Common myeloid progenitor, CD34-positive (primary cell): Measurements from ENCODE around the gene PPP1R17.

Source experiments
- CTCF ChIA-PET: fragments of 350-600 bp; sonication (Branson Sonifier 250); formaldehyde crosslinking; loops from one replicate; lab custom pipeline; 2021; ENCODE audit warnings: antibody characterized with exemption; lab: Charles Lee
- POLR2A ChIA-PET: fragments of 350-600 bp; sonication (Branson Sonifier 250); formaldehyde crosslinking; loops from one replicate; lab custom pipeline; 2021; ENCODE audit warnings: antibody characterized with exemption; lab: Charles Lee
- DNase-seq, 3 donors: peaks; one replicate each; pipeline versions ENCODE4 v3.0.0 to v3.0.0-alpha.2; 2013
- H3K27ac ChIP-seq, 2 experiments: 1 replicate in 1 of 2; 2 replicates in 1 of 2; pipeline ENCODE4 v1.7.0; 2013; ENCODE audit warnings: inconsistent platforms in 2 of 2, low read length in 2 of 2, mild to moderate bottlenecking in 2 of 2, low read depth in 1 of 2, moderate library complexity in 1 of 2; ENCODE audit not compliant: severe bottlenecking in 2 of 2, insufficient read depth in 1 of 2, poor library complexity in 1 of 2
- H3K27me3 ChIP-seq, 5 experiments: replicated peaks in 2 of 5; 1 replicate in 3 of 5; 2 replicates in 2 of 5; pipeline versions ENCODE4 v1.6.1 to v1.7.0; 2013; ENCODE audit warnings: low read length in 4 of 5, mild to moderate bottlenecking in 2 of 5, moderate library complexity in 2 of 5, inconsistent platforms in 1 of 5; ENCODE audit not compliant: insufficient read depth in 5 of 5, control insufficient read depth in 4 of 5
- H3K36me3 ChIP-seq, 4 experiments: 1 replicate in 2 of 4; 2 replicates in 2 of 4; pipeline versions ENCODE4 v1.6.1 to v1.7.0; 2013; ENCODE audit warnings: low read length in 3 of 4, control low read depth in 1 of 4, mild to moderate bottlenecking in 1 of 4; ENCODE audit not compliant: control insufficient read depth in 4 of 4, insufficient read depth in 4 of 4
- H3K4me1 ChIP-seq, 4 experiments: 1 replicate in 3 of 4; 2 replicates in 1 of 4; pipeline versions ENCODE4 v1.6.1 to v1.7.1; 2013; ENCODE audit warnings: low read length in 3 of 4, mild to moderate bottlenecking in 3 of 4, control low read depth in 1 of 4, inconsistent platforms in 1 of 4, moderate library complexity in 1 of 4; ENCODE audit not compliant: control insufficient read depth in 4 of 4, insufficient read depth in 4 of 4; ENCODE audit errors: control extremely low read depth in 1 of 4
- H3K4me3 ChIP-seq, 7 experiments: 1 replicate in 4 of 7; 2 replicates in 3 of 7; pipeline versions ENCODE4 v1.5.1 to v1.7.0; 2013; ENCODE audit warnings: mild to moderate bottlenecking in 7 of 7, low read length in 6 of 7, moderate library complexity in 6 of 7, inconsistent platforms in 2 of 7, low read depth in 2 of 7, control low read depth in 1 of 7; ENCODE audit not compliant: insufficient read depth in 4 of 7, control insufficient read depth in 1 of 7; ENCODE audit errors: extremely low read depth in 1 of 7
- H3K9me3 ChIP-seq, 5 experiments: 1 replicate in 4 of 5; 2 replicates in 1 of 5; pipeline versions ENCODE4 v1.6.1 to v1.7.1; 2013; ENCODE audit warnings: low read length in 4 of 5, mild to moderate bottlenecking in 2 of 5, inconsistent platforms in 1 of 5, low read depth in 1 of 5, moderate library complexity in 1 of 5; ENCODE audit not compliant: control insufficient read depth in 4 of 5, insufficient read depth in 2 of 5; ENCODE audit errors: control extremely low read depth in 1 of 5
- WGBS: methylation state at CpG from one replicate; pipeline ENCODE4 v1.1.5; 2013; ENCODE audit not compliant: insufficient coverage; 5-methylcytosine and 5-hydroxymethylcytosine counted together

Gene PPP1R17

DNA sequence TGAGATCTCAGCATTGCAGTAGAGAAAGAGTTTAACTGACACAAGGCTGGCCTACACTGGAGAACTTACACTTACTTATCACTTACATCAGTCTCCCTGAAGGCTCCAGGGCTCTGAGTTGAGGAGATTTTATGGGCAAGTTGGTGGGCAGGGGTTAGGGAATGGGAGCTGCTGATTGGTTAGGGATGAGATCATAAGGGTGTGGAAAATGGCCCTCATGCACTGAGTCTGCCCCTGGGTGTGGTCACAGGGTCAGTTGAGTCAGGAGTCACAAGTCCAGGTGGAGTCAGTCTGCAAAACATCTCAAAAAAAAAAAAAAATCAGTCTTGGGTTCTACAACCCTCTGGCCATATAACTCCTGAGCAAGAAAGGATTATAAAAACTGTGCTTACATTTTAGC lies 60.5 kb downstream of the PPP1R17 start:
- peaks cover 0 to 4% (median 0%) of the 10 kb centered on the region in 5 experiments for H3K27me3 ChIP-seq
- DNase-seq, result no peak
- no peaks in the 10 kb centered on the region for H3K9me3 ChIP-seq
- CTCF ChIA-PET, result interaction anchor here (5.4 kb wide), 1 partner anchor 460 kb away, joined by 84 read pairs; no protein-coding TSS in a partner anchor
- H3K27ac ChIP-seq, result no peak overlapping the region
- H3K4me3 ChIP-seq, result no peak overlapping the region
- no peaks in the 10 kb centered on the region for H3K4me1 ChIP-seq
- POLR2A ChIA-PET, result no interaction called here
- no peaks in the 10 kb centered on the region for H3K36me3 ChIP-seq

GRCh38 chr7:31748084-31748483 lies 61.1 kb downstream of the PPP1R17 start:
- H3K27me3 ChIP-seq, result peaks cover 0 to 5% (median 0%) of the 10 kb centered on the region in 5 experiments
- no peak overlapping the region for H3K27ac ChIP-seq
- POLR2A ChIA-PET, result no interaction called here
- WGBS, result 100% methylated on average over 1 of the region's 1 CpG
- DNase-seq, result no peak
- no peaks in the 10 kb centered on the region for H3K9me3 ChIP-seq
- H3K4me1 ChIP-seq, result no peaks in the 10 kb centered on the region
- H3K36me3 ChIP-seq, result no peaks in the 10 kb centered on the region
- CTCF ChIA-PET, result interaction anchor here (5.4 kb wide), 1 partner anchor 459 kb away, joined by 84 read pairs; no protein-coding TSS in a partner anchor
- H3K4me3 ChIP-seq, result no peak overlapping the region

GRCh38 chr7:31751726-31752125 lies 64.7 kb downstream of the PPP1R17 start:
- Histone ChIP-seq H3K27ac (no peak overlapping the region), H3K27me3 (peaks cover 0 to 2% (median 0%) of the 10 kb centered on the region in 5 experiments), H3K4me3 (no peak overlapping the region), H3K4me1 (no peaks in the 10 kb centered on the region), H3K36me3 (no peaks in the 10 kb centered on the region), H3K9me3 (no peaks in the 10 kb centered on the region)
- 100% methylated on average over 1 of the region's 4 CpGs for WGBS
- ChIA-PET POLR2A (no interaction called here), CTCF (no interaction called here)
- no peak for DNase-seq
